ENCODE results near the gene ALDH3B1.

The ALDH3B1 gene

GRCh38 chr11:67996622-67997474 is 13.3 kb upstream of the ALDH3B1 start:
- no peak for DNase-seq (ENCODE audit: extremely low read depth in 1 of 2, low read depth in 1 of 2)

DNA sequence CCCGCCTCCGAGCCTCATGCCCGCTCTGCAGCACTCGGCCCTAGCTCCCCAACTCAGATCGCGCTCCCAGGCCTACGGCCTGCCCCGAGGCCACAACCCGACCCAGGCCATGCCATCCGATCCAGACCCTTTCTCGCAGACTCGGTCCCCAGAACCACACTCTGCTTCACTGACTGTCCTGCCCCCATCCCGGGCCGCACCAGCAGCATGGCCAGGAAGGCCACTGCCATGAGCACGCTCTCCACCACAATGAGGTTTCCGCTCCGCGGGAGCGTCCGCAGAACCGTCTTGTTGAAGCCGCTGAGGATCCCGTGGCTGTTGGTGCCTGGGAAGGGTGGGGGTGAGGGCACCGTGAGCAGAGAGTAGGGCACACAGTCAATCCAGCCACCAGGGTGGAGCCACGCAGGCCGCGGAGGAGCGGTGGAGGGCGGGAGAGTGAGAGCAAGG is 12.6 kb upstream of the ALDH3B1 start:
- no peak for DNase-seq (ENCODE audit: extremely low read depth in 1 of 2, low read depth in 1 of 2)

DNA sequence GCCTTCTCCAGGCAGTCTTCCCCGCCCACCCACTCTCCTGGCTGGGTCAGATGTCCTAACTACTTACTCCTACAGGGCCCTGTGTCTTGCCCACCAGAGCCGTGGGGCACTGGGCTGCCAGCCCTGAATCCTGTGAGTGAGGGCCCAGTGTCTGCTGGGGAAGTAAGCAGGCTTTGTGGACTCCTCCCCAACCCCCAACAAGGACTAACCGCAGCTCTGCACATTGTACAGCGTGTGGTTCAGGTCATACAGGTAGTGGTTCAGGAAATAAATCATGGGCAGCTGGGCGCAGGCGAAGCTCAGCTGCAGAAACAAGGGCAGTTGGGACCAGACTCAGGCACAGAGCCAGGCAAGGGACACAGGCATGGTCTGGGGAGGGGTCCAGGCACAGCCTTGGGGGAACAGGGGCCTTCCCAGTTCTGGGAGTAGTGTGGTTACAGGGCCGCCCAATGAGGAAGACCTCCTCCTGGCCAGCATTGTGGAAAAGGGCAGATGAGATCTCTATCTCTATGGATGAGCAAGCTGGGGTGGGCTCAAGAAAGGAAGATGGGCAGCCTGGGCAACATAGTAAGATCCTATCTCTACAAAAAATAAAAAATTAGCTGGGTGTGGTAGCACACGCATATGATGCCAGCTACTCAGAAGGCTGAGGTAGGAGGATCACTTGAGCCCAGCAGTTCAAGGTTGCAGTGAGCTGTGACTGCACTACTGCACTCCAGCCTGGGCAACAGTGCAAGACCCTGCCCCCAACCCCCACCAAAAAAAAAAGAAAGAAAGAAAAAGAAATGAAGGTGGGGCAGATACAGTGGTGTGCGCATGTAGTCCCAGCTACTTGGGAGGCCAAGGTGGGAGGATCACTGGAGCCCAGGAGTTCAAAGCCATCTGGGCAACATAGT is 11.7 kb upstream of the ALDH3B1 start:
- DNase-seq (ENCODE audit: extremely low read depth in 1 of 2, low read depth in 1 of 2): no peak

DNA sequence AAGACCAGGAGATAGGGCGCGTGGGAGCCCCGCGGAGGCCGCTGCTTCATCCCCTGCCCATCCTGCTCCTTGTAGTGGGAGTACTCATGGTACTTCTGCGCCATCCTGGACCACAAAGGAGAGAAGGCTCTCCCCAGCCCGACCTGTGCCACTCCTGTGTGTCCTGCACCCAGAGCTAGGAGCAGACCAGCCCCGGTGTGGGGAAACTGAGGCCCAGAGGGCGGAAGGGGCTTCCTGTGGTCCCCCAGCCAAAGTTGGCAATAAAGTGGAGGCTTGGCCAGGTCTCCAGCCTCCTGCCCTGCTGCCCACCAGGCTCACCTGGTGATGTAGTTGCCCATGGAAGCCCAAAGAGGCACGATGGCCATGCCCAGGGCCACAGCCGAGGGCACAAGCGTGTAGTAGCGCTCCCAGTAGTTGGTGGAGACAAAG is 10.9 kb upstream of the ALDH3B1 start:
- no peak for DNase-seq (ENCODE audit: extremely low read depth in 1 of 2, low read depth in 1 of 2)

GRCh38 chr11:67999704-68000103 is 10.4 kb upstream of the ALDH3B1 start:
- DNase-seq (ENCODE audit: extremely low read depth in 1 of 2, low read depth in 1 of 2): no peak

GRCh38 chr11:68002575-68002937 is 7.6 kb upstream of the ALDH3B1 start:
- no peak for DNase-seq (ENCODE audit: extremely low read depth in 1 of 2, low read depth in 1 of 2)

- DNase-seq (ENCODE audit: extremely low read depth in 1 of 2, low read depth in 1 of 2): peak; percentile 25 to 31
Measured at GRCh38 chr11:68002938-68003845, 6.9 kb upstream of the ALDH3B1 start.

DNA sequence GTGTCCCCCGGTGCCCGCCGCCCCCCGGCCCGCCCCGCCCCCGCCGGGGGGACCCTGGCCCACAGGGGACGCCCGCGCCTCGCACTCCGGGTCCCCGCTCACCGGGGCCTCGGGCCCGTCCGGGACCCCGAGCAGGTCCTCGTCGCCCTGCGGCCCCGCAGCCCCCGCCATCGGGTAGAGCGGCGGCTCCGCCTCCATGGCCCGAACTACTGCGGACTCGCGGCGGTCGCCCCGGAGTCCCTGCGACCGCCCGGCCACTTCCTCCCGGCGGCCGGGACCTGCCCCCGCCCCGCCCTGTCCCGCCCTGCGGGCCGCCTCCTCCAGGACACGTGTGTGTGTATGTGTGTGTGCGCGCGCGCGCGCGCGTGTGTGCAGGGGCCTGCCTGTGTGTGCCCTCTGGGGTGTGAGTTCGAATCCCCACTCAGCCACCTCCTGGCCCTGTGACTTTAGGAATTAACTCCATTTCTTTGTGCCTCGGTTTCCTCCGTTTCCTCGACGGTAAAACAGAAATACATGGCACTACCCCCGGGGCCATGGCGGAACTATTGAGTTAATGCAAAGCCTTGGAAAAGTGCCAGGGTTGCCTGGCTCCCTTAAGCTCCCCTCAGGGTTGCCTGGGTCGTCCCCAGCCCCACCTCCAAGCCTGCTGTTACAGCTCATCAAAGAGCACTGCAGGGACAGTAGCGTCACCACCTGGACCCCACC is 6.1 kb upstream of the ALDH3B1 start, which contains the start of gene UNC93B1:
TSS of gene UNC93B1 (minus strand) at position 252 of the 705 bp plus-strand sequence. CDS start at position 198, 54 bp downstream.
- DNase-seq (ENCODE audit: extremely low read depth in 1 of 2, low read depth in 1 of 2): peak in 1 of 2 donors; percentile 60

GRCh38 chr11:68004551-68005335 is 5.4 kb upstream of the ALDH3B1 start:
- no peak for DNase-seq (ENCODE audit: extremely low read depth in 1 of 2, low read depth in 1 of 2)

GRCh38 chr11:68006606-68007166 is 3.4 kb upstream of the ALDH3B1 start:
- no peak for DNase-seq (ENCODE audit: extremely low read depth in 1 of 2, low read depth in 1 of 2)

- no peak for DNase-seq (ENCODE audit: extremely low read depth in 1 of 2, low read depth in 1 of 2)
Measured at GRCh38 chr11:68007498-68008380, 2.4 kb upstream of the ALDH3B1 start.

DNA sequence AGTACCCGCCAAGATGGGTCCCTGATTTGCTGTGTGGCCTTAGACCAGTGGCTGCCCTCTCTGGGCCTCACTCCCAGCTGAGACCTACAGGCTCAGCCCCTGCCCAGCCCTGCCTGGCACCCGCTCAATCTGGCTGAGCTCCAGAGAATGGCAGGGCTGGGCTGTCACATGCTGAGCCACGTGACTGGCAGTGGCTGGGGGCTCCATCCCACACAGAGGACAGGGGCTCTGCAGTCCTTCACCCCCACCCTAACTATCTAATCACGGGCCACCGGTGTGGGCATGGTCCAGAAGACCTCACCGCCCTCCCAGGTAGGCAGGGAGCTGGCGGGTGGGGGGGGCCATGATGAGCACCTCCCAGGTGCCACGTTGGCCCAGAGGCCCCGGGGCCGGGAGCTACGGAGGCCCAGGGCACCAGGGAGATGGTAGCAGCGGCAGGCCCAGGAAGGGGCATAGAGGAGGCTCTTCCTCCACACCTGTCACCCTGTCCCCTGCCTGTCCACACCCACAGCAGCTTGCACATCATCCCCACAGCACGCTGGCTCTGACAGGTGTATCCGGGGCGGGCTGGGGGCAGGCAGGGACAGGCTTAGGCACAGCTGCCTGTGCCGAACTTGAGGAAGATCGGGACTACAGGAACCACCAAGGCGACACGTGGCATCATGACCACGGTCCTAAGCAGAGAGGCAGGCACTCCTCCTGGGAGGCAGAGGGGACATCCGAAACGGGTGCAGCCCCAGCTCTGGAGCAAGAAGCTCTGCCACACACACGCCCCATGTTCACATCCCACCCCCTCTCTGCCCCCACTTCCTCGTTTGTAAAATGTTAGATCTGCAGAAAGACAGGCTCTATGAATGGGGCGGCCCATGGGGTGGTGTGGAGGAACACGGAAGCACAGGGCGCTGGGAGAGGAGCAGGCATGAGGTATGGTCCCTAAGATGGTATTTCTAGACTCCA is 1.5 kb upstream of the ALDH3B1 start:
- no peak for DNase-seq (ENCODE audit: extremely low read depth in 1 of 2, low read depth in 1 of 2)

- no peak for DNase-seq (ENCODE audit: extremely low read depth in 1 of 2, low read depth in 1 of 2)
Measured at GRCh38 chr11:68009391-68010089, 587 bp upstream of the ALDH3B1 start.

- no peak for DNase-seq (ENCODE audit: extremely low read depth in 1 of 2, low read depth in 1 of 2)
Measured at GRCh38 chr11:68011051-68011943, 1.2 kb downstream of the ALDH3B1 start.

Data from activated CD8-positive, alpha-beta memory T cell treated with anti-CD3 and anti-CD28 coated beads for 1 hour (primary cell).